ENCODE data around the gene CAVIN4.
A peak's percentile ranks its signal among the peaks of the same experiment; 100 is the strongest.

CAVIN4 gene

DNA sequence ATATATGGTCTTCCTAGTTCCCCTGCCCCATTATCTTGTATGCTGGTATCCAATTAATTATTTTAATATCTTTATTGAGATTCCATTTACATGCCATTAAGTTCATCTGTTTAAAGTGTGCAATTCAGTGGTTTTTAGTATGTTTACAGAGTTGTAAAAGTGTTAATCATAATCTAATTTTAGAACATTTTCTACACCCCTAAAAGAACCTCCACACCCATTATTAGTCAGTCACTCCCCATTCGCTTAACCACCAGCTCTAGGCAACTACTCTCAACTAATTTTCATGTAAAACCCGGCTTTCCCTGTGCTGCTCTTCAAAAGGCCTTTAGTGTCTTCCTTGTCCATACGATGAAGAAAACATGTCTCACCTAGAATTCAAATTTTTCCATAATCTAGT lies 20.8 kb upstream of the CAVIN4 start:
- H3K36me3 ChIP-seq = no peaks in the 10 kb centered on the region
- no peak overlapping the region for H3K4me3 ChIP-seq (ENCODE audit: low read depth, low read length)
- TF ChIP-seq, protein P1, sequence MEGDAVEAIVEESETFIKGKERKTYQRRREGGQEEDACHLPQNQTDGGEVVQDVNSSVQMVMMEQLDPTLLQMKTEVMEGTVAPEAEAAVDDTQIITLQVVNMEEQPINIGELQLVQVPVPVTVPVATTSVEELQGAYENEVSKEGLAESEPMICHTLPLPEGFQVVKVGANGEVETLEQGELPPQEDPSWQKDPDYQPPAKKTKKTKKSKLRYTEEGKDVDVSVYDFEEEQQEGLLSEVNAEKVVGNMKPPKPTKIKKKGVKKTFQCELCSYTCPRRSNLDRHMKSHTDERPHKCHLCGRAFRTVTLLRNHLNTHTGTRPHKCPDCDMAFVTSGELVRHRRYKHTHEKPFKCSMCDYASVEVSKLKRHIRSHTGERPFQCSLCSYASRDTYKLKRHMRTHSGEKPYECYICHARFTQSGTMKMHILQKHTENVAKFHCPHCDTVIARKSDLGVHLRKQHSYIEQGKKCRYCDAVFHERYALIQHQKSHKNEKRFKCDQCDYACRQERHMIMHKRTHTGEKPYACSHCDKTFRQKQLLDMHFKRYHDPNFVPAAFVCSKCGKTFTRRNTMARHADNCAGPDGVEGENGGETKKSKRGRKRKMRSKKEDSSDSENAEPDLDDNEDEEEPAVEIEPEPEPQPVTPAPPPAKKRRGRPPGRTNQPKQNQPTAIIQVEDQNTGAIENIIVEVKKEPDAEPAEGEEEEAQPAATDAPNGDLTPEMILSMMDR (IDR thresholded peaks at IDR 0.05; ENCODE audit: low read depth, low read length) = no peak
- no peaks in the 10 kb centered on the region for H3K27me3 ChIP-seq
- no peak for DNase-seq
- H3K9me3 ChIP-seq = no peaks in the 10 kb centered on the region
- no peaks in the 10 kb centered on the region for H3K4me1 ChIP-seq

DNA sequence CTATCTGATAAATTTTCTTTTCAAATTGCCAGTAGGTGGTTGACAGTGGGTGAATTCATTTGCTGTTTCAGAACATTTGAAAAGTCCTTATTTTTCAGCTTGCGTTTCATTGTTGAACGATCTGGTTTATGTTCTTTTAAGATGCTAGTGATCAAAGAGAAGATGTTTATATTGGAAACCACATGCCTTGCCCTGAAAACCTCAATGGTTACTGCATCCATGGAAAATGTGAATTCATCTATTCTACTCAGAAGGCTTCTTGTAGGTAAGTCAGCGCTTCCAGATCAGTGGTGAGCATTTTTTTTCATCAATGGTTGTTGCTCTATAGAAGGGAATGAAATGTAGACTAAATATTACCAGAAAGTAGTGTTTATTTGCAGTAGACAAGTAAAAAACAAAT lies 16.6 kb upstream of the CAVIN4 start:
- TF ChIP-seq, protein P1 (IDR thresholded peaks at IDR 0.05; ENCODE audit: low read depth, low read length) = no peak
- H3K36me3 ChIP-seq = no peaks in the 10 kb centered on the region
- no peak for DNase-seq
- no peaks in the 10 kb centered on the region for H3K9me3 ChIP-seq
- no peaks in the 10 kb centered on the region for H3K4me1 ChIP-seq
- H3K4me3 ChIP-seq (ENCODE audit: low read depth, low read length) = no peak overlapping the region
- no peaks in the 10 kb centered on the region for H3K27me3 ChIP-seq

DNA sequence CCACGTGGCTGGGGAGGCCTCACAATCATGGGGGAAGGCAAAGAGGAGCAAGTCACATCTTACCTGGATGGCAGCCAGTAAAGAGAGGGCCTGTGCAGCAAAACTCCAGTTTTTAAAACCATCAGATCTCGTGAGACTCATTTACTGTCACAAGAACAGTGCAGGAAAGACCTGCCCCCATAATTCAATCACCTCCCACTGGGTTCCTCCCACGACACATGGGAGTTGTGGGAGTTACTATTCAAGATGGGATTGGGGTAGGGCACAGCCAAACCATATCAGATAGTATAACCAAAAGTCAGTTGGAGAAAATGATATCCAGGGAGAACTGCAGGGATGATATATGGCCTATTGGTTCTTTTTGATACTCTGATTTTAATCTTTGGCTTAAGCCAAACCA lies 10.0 kb upstream of the CAVIN4 start:
- no peaks in the 10 kb centered on the region for H3K27me3 ChIP-seq
- DNase-seq = peak; percentile 17
- TF ChIP-seq, protein P1 (IDR thresholded peaks at IDR 0.05; ENCODE audit: low read depth, low read length) = no peak
- no peaks in the 10 kb centered on the region for H3K9me3 ChIP-seq
- peaks cover 3% of the 10 kb centered on the region; the same call in 1 of the 2 replicates for H3K4me1 ChIP-seq
- no peak overlapping the region for H3K4me3 ChIP-seq (ENCODE audit: low read depth, low read length)
- H3K36me3 ChIP-seq = no peaks in the 10 kb centered on the region

DNA sequence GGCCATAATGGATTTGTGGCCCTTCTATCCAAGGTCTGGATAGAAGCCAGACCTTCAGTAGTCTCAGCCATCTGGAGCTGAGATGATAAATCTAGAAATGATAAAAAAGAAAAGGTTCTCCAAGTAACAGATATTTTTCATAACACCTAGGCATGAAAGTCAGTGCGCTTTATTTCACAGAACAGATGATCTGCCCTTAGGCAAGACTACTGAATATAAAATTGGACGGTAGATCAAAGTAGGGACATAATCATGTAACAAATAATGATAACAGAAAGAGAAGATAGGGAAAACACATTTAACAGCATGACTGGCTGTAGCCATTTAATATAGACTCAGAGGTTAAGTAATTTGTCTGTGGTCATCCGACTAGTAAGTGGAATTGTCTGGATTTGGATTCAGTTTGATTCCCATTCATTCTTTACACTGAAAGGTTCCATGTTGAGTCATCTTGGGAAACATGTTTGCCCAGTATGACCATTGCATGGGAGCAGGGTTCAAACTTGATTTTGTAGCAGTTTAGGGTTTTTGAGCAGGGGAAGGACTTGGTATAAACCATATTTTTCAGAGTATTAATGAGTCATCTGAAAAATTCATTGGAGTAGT lies 4.1 kb upstream of the CAVIN4 start:
- TF ChIP-seq, protein P1 (IDR thresholded peaks at IDR 0.05; ENCODE audit: low read depth, low read length) = no peak
- Histone ChIP-seq H3K27me3 (no peaks in the 10 kb centered on the region), H3K4me1 (peaks cover 9% of the 10 kb centered on the region), H3K9me3 (no peaks in the 10 kb centered on the region), H3K4me3 (ENCODE audit: low read depth, low read length) (no peak overlapping the region), H3K36me3 (no peaks in the 10 kb centered on the region; the same call in 1 of the 2 replicates)
- no peak for DNase-seq

DNA sequence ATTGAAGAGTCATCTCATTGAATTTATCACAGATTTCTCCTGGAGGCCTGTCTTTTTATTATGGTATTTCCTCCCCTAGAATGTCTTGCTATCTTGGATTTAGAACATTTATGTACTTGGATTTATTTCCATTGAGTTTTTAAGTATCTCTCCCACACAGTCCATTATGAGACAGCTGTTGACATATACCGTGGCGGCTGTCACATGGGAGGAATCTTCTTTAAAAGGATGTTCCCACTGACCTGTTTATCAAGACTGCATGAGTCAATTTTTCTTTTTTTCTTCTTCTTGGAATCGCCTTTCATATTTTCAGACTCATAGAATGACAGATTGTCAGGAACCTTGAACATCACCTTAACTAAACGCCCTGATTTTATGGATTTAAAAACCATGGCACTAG lies 2.9 kb upstream of the CAVIN4 start:
- Histone ChIP-seq H3K9me3 (no peaks in the 10 kb centered on the region), H3K36me3 (no peaks in the 10 kb centered on the region; the same call in 1 of the 2 replicates), H3K4me1 (peaks cover 9% of the 10 kb centered on the region), H3K4me3 (ENCODE audit: low read depth, low read length) (no peak overlapping the region), H3K27me3 (no peaks in the 10 kb centered on the region)
- no peak for DNase-seq
- TF ChIP-seq, protein P1 (IDR thresholded peaks at IDR 0.05; ENCODE audit: low read depth, low read length) = no peak

DNA sequence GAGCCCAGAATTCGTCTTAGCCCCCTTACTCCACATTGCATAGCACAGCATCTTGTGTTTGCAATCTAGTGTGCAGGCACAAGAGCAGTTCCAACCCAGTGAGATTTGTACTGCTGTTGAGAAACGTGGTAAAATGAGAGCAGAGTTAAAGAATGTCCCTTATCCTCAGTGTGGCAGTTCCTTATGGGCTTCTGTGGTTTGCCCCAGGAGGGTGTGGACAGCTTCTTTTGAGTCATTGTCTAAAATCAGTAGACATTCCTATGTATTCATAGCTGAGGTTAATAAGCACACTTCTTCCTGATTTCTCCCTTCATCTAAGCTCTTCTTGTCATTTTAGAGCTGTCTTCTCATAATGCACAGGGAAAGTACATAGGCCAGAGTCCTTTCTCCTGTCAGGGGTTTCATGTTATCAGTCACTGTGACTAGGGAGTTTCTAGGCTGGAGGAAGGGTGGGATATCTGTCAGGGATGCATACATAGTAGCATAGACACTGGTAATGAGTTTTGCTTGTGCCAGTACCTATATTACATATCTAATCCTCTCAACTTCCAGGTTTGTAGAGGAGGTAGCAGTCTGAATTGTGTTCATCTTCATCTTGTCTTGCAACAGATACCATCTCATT lies 2.0 kb upstream of the CAVIN4 start:
- Histone ChIP-seq H3K36me3 (no peaks in the 10 kb centered on the region; the same call in 1 of the 2 replicates), H3K9me3 (no peaks in the 10 kb centered on the region), H3K4me1 (peaks cover 9% of the 10 kb centered on the region), H3K4me3 (ENCODE audit: low read depth, low read length) (no peak overlapping the region), H3K27me3 (no peaks in the 10 kb centered on the region)
- TF ChIP-seq, protein P1 (IDR thresholded peaks at IDR 0.05; ENCODE audit: low read depth, low read length) = no peak
- DNase-seq = no peak

Data from BE2C (cell line).